ENCODE results near the gene PTPRN2. TPM values are rescaled to one million over a fixed set of nuclear protein-coding genes. Genes with fewer than 3 reads are reported as not detected.

The PTPRN2 gene
- total and polyA plus RNA-seq, 2 of the 8 experiments (the other 6 are each of a cell fraction or from before 2014, with no cell fraction given) = 2.6 to 4.5 TPM

DNA sequence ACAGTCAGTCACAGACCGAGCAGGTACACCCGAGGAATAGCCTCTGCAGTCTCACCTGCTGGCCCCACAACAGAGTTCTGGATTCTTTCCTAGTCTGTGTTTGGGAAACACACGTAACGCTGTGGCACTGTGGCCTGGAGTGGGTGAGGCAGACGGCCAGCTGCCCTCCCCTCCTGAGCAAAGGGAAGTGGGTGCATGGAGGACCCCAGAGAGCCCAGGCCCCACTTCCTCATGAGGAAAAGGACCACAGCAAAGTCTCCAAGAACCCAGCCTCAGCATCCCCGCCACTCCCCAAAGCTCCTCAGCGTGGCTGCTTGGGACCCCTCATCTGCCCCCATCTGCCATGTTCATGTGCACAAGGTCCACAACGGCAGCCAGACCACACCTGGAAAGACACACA, 530.2 kb downstream of the PTPRN2 start:
- no peak overlapping the region for H2AK5ac ChIP-seq (ENCODE audit: low read depth, low read length)
- no peak overlapping the region for H3K9ac ChIP-seq (replicated peaks in 1 of 4; ENCODE audit: extremely low read depth in 1 of 4, low read depth in 3 of 4, low read length in 3 of 4)
- no peak overlapping the region for H3K14ac ChIP-seq (ENCODE audit: insufficient read length)
- no peak overlapping the region for H2AFZ ChIP-seq (ENCODE audit: low read length)
- H4K8ac ChIP-seq (ENCODE audit: extremely low read depth, insufficient read depth, low read length) = no peak overlapping the region
- ChIA-PET CTCF (ENCODE audit: partially characterized antibody) (interaction anchor here (1.1 to 1.3 kb wide), 2 partner anchors 20 to 73 kb away, joined by 3 read pairs; no protein-coding TSS in a partner anchor), POLR2A (ENCODE audit: partially characterized antibody) (no interaction called here)
- H3K27ac ChIP-seq (ENCODE audit: low read depth, low read length) = no peak overlapping the region
- no peaks in the 10 kb centered on the region for H3K36me3 ChIP-seq (ENCODE audit: control insufficient read depth in 2 of 4, insufficient read depth in 4 of 4, low read length in 3 of 4)
- H4K91ac ChIP-seq (replicated peaks; ENCODE audit: insufficient read length, low read length) = no peak overlapping the region
- no peak overlapping the region for H3K4ac ChIP-seq (replicated peaks; ENCODE audit: insufficient read length, low read depth, low read length)
- no peaks in the 10 kb centered on the region for H4K20me1 ChIP-seq (replicated peaks in 1 of 2; ENCODE audit: control insufficient read depth in 1 of 2, insufficient read depth in 2 of 2, low read length in 2 of 2)
- H4K5ac ChIP-seq (ENCODE audit: insufficient read length, low read depth, low read length) = no peak overlapping the region
- H3K79me1 ChIP-seq (ENCODE audit: low read depth, low read length) = no peaks in the 10 kb centered on the region
- H2BK5ac ChIP-seq (ENCODE audit: low read depth, low read length) = no peak overlapping the region
- 92% methylated on average over 8 of the region's 8 CpGs; no CpG with 5 or more reads in 1 of the 2 experiments for WGBS, 2 experiments (ENCODE audit: extremely low coverage in 1 of 2, insufficient coverage in 1 of 2, insufficient read length in 1 of 2, insufficient replicate concordance in 2 of 2, low coverage in 1 of 2, low lambda C conversion rate in 2 of 2, missing lambda C conversion rate in 1 of 2)
- no peak overlapping the region for H2BK20ac ChIP-seq (ENCODE audit: low read length)
- no peak overlapping the region for H3K23ac ChIP-seq (ENCODE audit: insufficient read length)
- no peaks in the 10 kb centered on the region for H3K27me3 ChIP-seq (replicated peaks in 1 of 4; ENCODE audit: control insufficient read depth in 3 of 4, extremely low read depth in 1 of 4, insufficient read depth in 3 of 4, low read length in 3 of 4)
- no peak overlapping the region for H2BK15ac ChIP-seq (ENCODE audit: low read length)
- no peak overlapping the region for H3K18ac ChIP-seq (ENCODE audit: extremely low read depth, low read length)
- H3K56ac ChIP-seq (replicated peaks; ENCODE audit: insufficient read length, low read depth, low read length) = no peak overlapping the region
- no peak for DNase-seq (ENCODE audit: low read depth in 1 of 2, low spot score in 2 of 2)
- H3K4me2 ChIP-seq (ENCODE audit: insufficient read depth in 1 of 2, low read depth in 2 of 2, low read length in 2 of 2) = no peak overlapping the region
- H3K23me2 ChIP-seq (ENCODE audit: low read depth, low read length) = no peaks in the 10 kb centered on the region
- H3K9me3 ChIP-seq (ENCODE audit: insufficient read depth in 2 of 2, low read depth in 1 of 2, low read length in 1 of 2) = peaks cover 45 to 50% of the 10 kb centered on the region in 2 experiments
- H3K4me3 ChIP-seq (ENCODE audit: extremely low read depth in 1 of 4, insufficient read depth in 2 of 4, low read depth in 3 of 4, low read length in 4 of 4) = no peak overlapping the region
- FAIRE-seq = no peak
- no peaks in the 10 kb centered on the region for H3K4me1 ChIP-seq (replicated peaks in 1 of 4; ENCODE audit: control insufficient read depth in 3 of 4, insufficient read depth in 4 of 4, low read length in 3 of 4)
- H2BK120ac ChIP-seq (replicated peaks; ENCODE audit: low read depth, low read length) = no peak overlapping the region
- no peak overlapping the region for H2BK12ac ChIP-seq (ENCODE audit: low read depth, low read length)
- H3K79me2 ChIP-seq (ENCODE audit: control insufficient read depth in 1 of 2, insufficient read depth in 2 of 2, low read length in 2 of 2) = no peaks in the 10 kb centered on the region
- TF ChIP-seq, protein P1, sequence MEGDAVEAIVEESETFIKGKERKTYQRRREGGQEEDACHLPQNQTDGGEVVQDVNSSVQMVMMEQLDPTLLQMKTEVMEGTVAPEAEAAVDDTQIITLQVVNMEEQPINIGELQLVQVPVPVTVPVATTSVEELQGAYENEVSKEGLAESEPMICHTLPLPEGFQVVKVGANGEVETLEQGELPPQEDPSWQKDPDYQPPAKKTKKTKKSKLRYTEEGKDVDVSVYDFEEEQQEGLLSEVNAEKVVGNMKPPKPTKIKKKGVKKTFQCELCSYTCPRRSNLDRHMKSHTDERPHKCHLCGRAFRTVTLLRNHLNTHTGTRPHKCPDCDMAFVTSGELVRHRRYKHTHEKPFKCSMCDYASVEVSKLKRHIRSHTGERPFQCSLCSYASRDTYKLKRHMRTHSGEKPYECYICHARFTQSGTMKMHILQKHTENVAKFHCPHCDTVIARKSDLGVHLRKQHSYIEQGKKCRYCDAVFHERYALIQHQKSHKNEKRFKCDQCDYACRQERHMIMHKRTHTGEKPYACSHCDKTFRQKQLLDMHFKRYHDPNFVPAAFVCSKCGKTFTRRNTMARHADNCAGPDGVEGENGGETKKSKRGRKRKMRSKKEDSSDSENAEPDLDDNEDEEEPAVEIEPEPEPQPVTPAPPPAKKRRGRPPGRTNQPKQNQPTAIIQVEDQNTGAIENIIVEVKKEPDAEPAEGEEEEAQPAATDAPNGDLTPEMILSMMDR (IDR thresholded peaks at IDR 0.05; ENCODE audit: control extremely low read depth in 1 of 3, insufficient read depth in 1 of 3, low read depth in 1 of 3, low read length in 3 of 3) = no peak
- TF ChIP-seq EP300 (IDR thresholded peaks at IDR 0.05; ENCODE audit: borderline replicate concordance in 1 of 2, low read depth in 2 of 2, low read length in 2 of 2) = no peak
- TF ChIP-seq KDM4A (IDR thresholded peaks at IDR 0.05; ENCODE audit: low read depth, low read length, severe bottlenecking) = no peak
- no peak for TF ChIP-seq BACH1 (IDR thresholded peaks at IDR 0.05; ENCODE audit: low read length)
- TF ChIP-seq SIX5 (IDR thresholded peaks at IDR 0.05; ENCODE audit: low read depth, low read length) = no peak
- no peak for TF ChIP-seq PHF8 (conservative IDR thresholded peaks at IDR 0.05; ENCODE audit: low read depth, low read length)
- no peak for TF ChIP-seq MAX (IDR thresholded peaks at IDR 0.05)
- TF ChIP-seq CEBPB (IDR thresholded peaks at IDR 0.05; ENCODE audit: low read depth, low read length) = no peak
- no peak for TF ChIP-seq SUZ12 (IDR thresholded peaks at IDR 0.05; ENCODE audit: low read length)
- TF ChIP-seq MAFK (IDR thresholded peaks at IDR 0.05; ENCODE audit: low read depth, low read length) = no peak

All from H1 (cell line).